Measurements from ENCODE around the gene TNFAIP8L3.
"Not testable (repeated sequence)": the region's sequence is repeated elsewhere in the genome, so short reads cannot be mapped to it uniquely, and the experiment has no call there.

The TNFAIP8L3 gene

GRCh38 chr15:51131596-51132290, 37.0 kb upstream of the TNFAIP8L3 start:
- Histone ChIP-seq H3K27me3 (ENCODE audit: insufficient read depth, low read length, poor library complexity) (no peaks in the 10 kb centered on the region), H3K56ac (ENCODE audit: low read length) (no peak overlapping the region), H3K23ac (ENCODE audit: low read length) (no peak overlapping the region), H2BK5ac (ENCODE audit: low read length) (no peak overlapping the region), H4K5ac (ENCODE audit: low read length) (no peak overlapping the region), H3K27ac (ENCODE audit: low read depth, low read length) (no peak overlapping the region), H3K18ac (ENCODE audit: low read length) (no peak overlapping the region), H3K9ac (ENCODE audit: low read length) (no peak overlapping the region), H3K4me3 (ENCODE audit: low read length) (no peak overlapping the region), H3K79me1 (ENCODE audit: low read length) (no peaks in the 10 kb centered on the region), H2BK15ac (replicated peaks; ENCODE audit: low read depth) (no peak overlapping the region), H3K36me3 (ENCODE audit: control insufficient read depth, insufficient read depth, low read length) (no peaks in the 10 kb centered on the region), H3K4me1 (ENCODE audit: control insufficient read depth, low read depth, low read length) (no peaks in the 10 kb centered on the region), H2AK5ac (ENCODE audit: low read length) (no peak overlapping the region), H2BK120ac (ENCODE audit: low read depth, low read length) (no peak overlapping the region), H3K4me2 (ENCODE audit: low read length) (no peak overlapping the region), H3K79me2 (ENCODE audit: control insufficient read depth, insufficient read depth, low read length) (no peaks in the 10 kb centered on the region), H4K8ac (ENCODE audit: low read depth, low read length) (no peak overlapping the region), H3K4ac (ENCODE audit: low read depth, low read length) (no peak overlapping the region)
- no CpG with 5 or more reads among the region's 4 CpGs for WGBS (ENCODE audit: extremely low coverage, insufficient coverage, low lambda C conversion rate)
- no peak for DNase-seq

GRCh38 chr15:51130344-51130743, 35.6 kb upstream of the TNFAIP8L3 start:
- no peak for DNase-seq
- Histone ChIP-seq H2BK5ac (ENCODE audit: low read length) (no peak overlapping the region), H3K4me3 (ENCODE audit: low read length) (no peak overlapping the region), H4K8ac (ENCODE audit: low read depth, low read length) (no peak overlapping the region), H3K4ac (ENCODE audit: low read depth, low read length) (no peak overlapping the region), H2AK5ac (ENCODE audit: low read length) (no peak overlapping the region), H3K27ac (ENCODE audit: low read depth, low read length) (no peak overlapping the region), H3K79me2 (ENCODE audit: control insufficient read depth, insufficient read depth, low read length) (no peaks in the 10 kb centered on the region), H3K79me1 (ENCODE audit: low read length) (no peaks in the 10 kb centered on the region), H3K4me2 (ENCODE audit: low read length) (no peak overlapping the region), H3K27me3 (ENCODE audit: insufficient read depth, low read length, poor library complexity) (no peaks in the 10 kb centered on the region), H3K18ac (ENCODE audit: low read length) (no peak overlapping the region), H3K23ac (ENCODE audit: low read length) (no peak overlapping the region), H3K56ac (ENCODE audit: low read length) (no peak overlapping the region), H4K5ac (ENCODE audit: low read length) (no peak overlapping the region), H3K9ac (ENCODE audit: low read length) (no peak overlapping the region), H3K36me3 (ENCODE audit: control insufficient read depth, insufficient read depth, low read length) (no peaks in the 10 kb centered on the region), H2BK120ac (ENCODE audit: low read depth, low read length) (no peak overlapping the region), H2BK15ac (replicated peaks; ENCODE audit: low read depth) (no peak overlapping the region), H3K4me1 (ENCODE audit: control insufficient read depth, low read depth, low read length) (no peaks in the 10 kb centered on the region)
- WGBS (ENCODE audit: extremely low coverage, insufficient coverage, low lambda C conversion rate): no CpG with 5 or more reads among the region's 1 CpG

- no peak overlapping the region for H3K4me3 ChIP-seq (ENCODE audit: low read length)
- H3K79me1 ChIP-seq (ENCODE audit: low read length): no peaks in the 10 kb centered on the region
- H4K8ac ChIP-seq (ENCODE audit: low read depth, low read length): no peak overlapping the region
- no peak overlapping the region for H3K9ac ChIP-seq (ENCODE audit: low read length)
- H3K23ac ChIP-seq (ENCODE audit: low read length): no peak overlapping the region
- H3K27ac ChIP-seq (ENCODE audit: low read depth, low read length): no peak overlapping the region
- no CpG with 5 or more reads among the region's 5 CpGs for WGBS (ENCODE audit: extremely low coverage, insufficient coverage, low lambda C conversion rate)
- H2BK5ac ChIP-seq (ENCODE audit: low read length): no peak overlapping the region
- no peak for DNase-seq
- no peak overlapping the region for H2AK5ac ChIP-seq (ENCODE audit: low read length)
- no peaks in the 10 kb centered on the region for H3K4me1 ChIP-seq (ENCODE audit: control insufficient read depth, low read depth, low read length)
- H2BK120ac ChIP-seq (ENCODE audit: low read depth, low read length): no peak overlapping the region
- H3K4ac ChIP-seq (ENCODE audit: low read depth, low read length): no peak overlapping the region
- no peak overlapping the region for H3K18ac ChIP-seq (ENCODE audit: low read length)
- no peak overlapping the region for H3K4me2 ChIP-seq (ENCODE audit: low read length)
- H3K36me3 ChIP-seq (ENCODE audit: control insufficient read depth, insufficient read depth, low read length): no peaks in the 10 kb centered on the region
- H3K56ac ChIP-seq (ENCODE audit: low read length): no peak overlapping the region
- H3K79me2 ChIP-seq (ENCODE audit: control insufficient read depth, insufficient read depth, low read length): no peaks in the 10 kb centered on the region
- H3K27me3 ChIP-seq (ENCODE audit: insufficient read depth, low read length, poor library complexity): no peaks in the 10 kb centered on the region
- no peak overlapping the region for H4K5ac ChIP-seq (ENCODE audit: low read length)
- no peak overlapping the region for H2BK15ac ChIP-seq (replicated peaks; ENCODE audit: low read depth)
Measured at GRCh38 chr15:51129535-51130188, 35.0 kb upstream of the TNFAIP8L3 start.

GRCh38 chr15:51128701-51129100, 34.0 kb upstream of the TNFAIP8L3 start:
- no CpG with 5 or more reads among the region's 2 CpGs for WGBS (ENCODE audit: extremely low coverage, insufficient coverage, low lambda C conversion rate)
- Histone ChIP-seq H4K8ac (ENCODE audit: low read depth, low read length) (no peak overlapping the region), H3K4me3 (ENCODE audit: low read length) (no peak overlapping the region), H3K79me1 (ENCODE audit: low read length) (no peaks in the 10 kb centered on the region), H3K79me2 (ENCODE audit: control insufficient read depth, insufficient read depth, low read length) (no peaks in the 10 kb centered on the region), H3K23ac (ENCODE audit: low read length) (no peak overlapping the region), H3K56ac (ENCODE audit: low read length) (no peak overlapping the region), H2BK5ac (ENCODE audit: low read length) (no peak overlapping the region), H4K5ac (ENCODE audit: low read length) (no peak overlapping the region), H3K9ac (ENCODE audit: low read length) (no peak overlapping the region), H2BK15ac (replicated peaks; ENCODE audit: low read depth) (no peak overlapping the region), H3K27ac (ENCODE audit: low read depth, low read length) (no peak overlapping the region), H2AK5ac (ENCODE audit: low read length) (no peak overlapping the region), H3K4me1 (ENCODE audit: control insufficient read depth, low read depth, low read length) (no peaks in the 10 kb centered on the region), H3K36me3 (ENCODE audit: control insufficient read depth, insufficient read depth, low read length) (no peaks in the 10 kb centered on the region), H3K18ac (ENCODE audit: low read length) (no peak overlapping the region), H2BK120ac (ENCODE audit: low read depth, low read length) (no peak overlapping the region), H3K27me3 (ENCODE audit: insufficient read depth, low read length, poor library complexity) (no peaks in the 10 kb centered on the region), H3K4me2 (ENCODE audit: low read length) (no peak overlapping the region), H3K4ac (ENCODE audit: low read depth, low read length) (no peak overlapping the region)
- DNase-seq: no peak

GRCh38 chr15:51126842-51127241, 32.1 kb upstream of the TNFAIP8L3 start:
- H3K4me1 ChIP-seq (ENCODE audit: control insufficient read depth, low read depth, low read length): no peaks in the 10 kb centered on the region
- no peak overlapping the region for H2BK15ac ChIP-seq (replicated peaks; ENCODE audit: low read depth)
- no peak for DNase-seq

DNA sequence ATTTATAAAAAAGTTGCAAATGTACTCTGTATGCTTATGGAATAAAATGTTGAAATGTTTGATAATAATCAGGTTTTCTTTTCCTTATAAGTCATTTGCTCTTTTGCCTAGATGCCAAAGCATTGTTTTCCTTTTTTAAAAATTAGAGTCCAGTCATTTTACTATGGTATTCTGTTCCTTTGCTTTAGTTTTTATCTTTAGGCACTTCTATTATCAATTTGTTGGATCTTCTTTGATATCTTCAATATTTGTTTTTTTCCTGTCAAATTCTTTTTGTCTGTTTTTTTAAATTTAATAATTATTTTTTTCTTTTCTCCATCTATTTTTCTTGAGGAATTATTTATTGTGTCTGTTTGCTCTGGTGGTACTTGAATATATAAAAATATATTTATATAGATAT, 28.3 kb upstream of the TNFAIP8L3 start:
- not testable (repeated sequence) for H2BK15ac ChIP-seq (replicated peaks; ENCODE audit: low read depth); H2AK5ac ChIP-seq (ENCODE audit: low read length); H3K27me3 ChIP-seq (ENCODE audit: insufficient read depth, low read length, poor library complexity); H3K4ac ChIP-seq (ENCODE audit: low read depth, low read length); DNase-seq; H3K4me1 ChIP-seq (ENCODE audit: control insufficient read depth, low read depth, low read length); H3K36me3 ChIP-seq (ENCODE audit: control insufficient read depth, insufficient read depth, low read length); H3K27ac ChIP-seq (ENCODE audit: low read depth, low read length); H4K8ac ChIP-seq (ENCODE audit: low read depth, low read length); H3K23ac ChIP-seq (ENCODE audit: low read length); H2BK5ac ChIP-seq (ENCODE audit: low read length); H2BK120ac ChIP-seq (ENCODE audit: low read depth, low read length); H3K4me2 ChIP-seq (ENCODE audit: low read length); H3K18ac ChIP-seq (ENCODE audit: low read length); H3K9ac ChIP-seq (ENCODE audit: low read length); H3K79me2 ChIP-seq (ENCODE audit: control insufficient read depth, insufficient read depth, low read length); H4K5ac ChIP-seq (ENCODE audit: low read length); H3K4me3 ChIP-seq (ENCODE audit: low read length); H3K56ac ChIP-seq (ENCODE audit: low read length); H3K79me1 ChIP-seq (ENCODE audit: low read length)

More at GRCh38 chr15:51126842-51127241, 32.1 kb upstream of the TNFAIP8L3 start:
- Histone ChIP-seq H3K36me3 (ENCODE audit: control insufficient read depth, insufficient read depth, low read length) (no peaks in the 10 kb centered on the region), H3K27ac (ENCODE audit: low read depth, low read length) (no peak overlapping the region), H2AK5ac (ENCODE audit: low read length) (no peak overlapping the region), H3K79me1 (ENCODE audit: low read length) (no peaks in the 10 kb centered on the region), H3K4me3 (ENCODE audit: low read length) (no peak overlapping the region), H3K18ac (ENCODE audit: low read length) (no peak overlapping the region), H3K9ac (ENCODE audit: low read length) (no peak overlapping the region), H2BK5ac (ENCODE audit: low read length) (no peak overlapping the region), H3K4ac (ENCODE audit: low read depth, low read length) (no peak overlapping the region), H3K27me3 (ENCODE audit: insufficient read depth, low read length, poor library complexity) (no peaks in the 10 kb centered on the region), H3K23ac (ENCODE audit: low read length) (no peak overlapping the region), H4K8ac (ENCODE audit: low read depth, low read length) (no peak overlapping the region), H3K56ac (ENCODE audit: low read length) (no peak overlapping the region), H4K5ac (ENCODE audit: low read length) (no peak overlapping the region), H2BK120ac (ENCODE audit: low read depth, low read length) (no peak overlapping the region), H3K4me2 (ENCODE audit: low read length) (no peak overlapping the region), H3K79me2 (ENCODE audit: control insufficient read depth, insufficient read depth, low read length) (no peaks in the 10 kb centered on the region)
- WGBS (ENCODE audit: extremely low coverage, insufficient coverage, low lambda C conversion rate): no CpG with 5 or more reads among the region's 3 CpGs

Measured in mesendoderm (in vitro differentiated cells).